Erythroblast (primary cell): Measurements from ENCODE around the gene MED16.

Experiments
- DNase-seq, 2 experiments: peaks; one replicate each; lab custom pipeline; 2025; lab: John Stamatoyannopoulos, UW
- GATA1 ChIP-seq: IDR thresholded peaks from 2 replicates; pipeline ENCODE4 v1.6.1; 2011; ENCODE audit warnings: low read depth, mild to moderate bottlenecking, control low read depth, low read length, moderate library complexity
- POLR2A ChIP-seq: IDR thresholded peaks from 2 replicates; pipeline ENCODE4 v1.6.1; 2011; ENCODE audit warnings: mild to moderate bottlenecking, low read length

The MED16 gene

DNA sequence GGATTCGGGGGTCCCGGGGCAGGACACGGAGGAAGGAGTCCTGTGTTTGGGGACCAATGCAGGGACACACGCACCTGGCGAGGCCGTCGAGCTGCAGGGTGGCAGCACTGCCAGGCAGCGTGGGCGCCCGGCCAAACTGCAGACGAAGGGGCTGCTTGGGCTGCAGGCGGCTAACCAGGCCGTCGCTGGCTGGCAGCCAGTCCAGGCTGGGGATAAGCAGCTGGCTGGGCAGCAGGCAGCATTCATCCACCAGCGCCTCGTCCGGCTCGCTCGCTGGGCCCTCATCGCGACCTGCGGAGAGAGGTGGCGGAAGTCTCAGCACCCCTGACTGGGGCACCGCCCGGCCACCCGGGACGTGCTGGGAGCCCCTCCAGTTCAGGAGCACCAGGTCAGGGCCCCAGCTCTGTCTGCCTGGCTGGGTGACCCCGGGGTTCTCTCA lies 22.0 kb downstream of the MED16 start:
- TF ChIP-seq GATA1 (no peak), POLR2A (no peak)
- DNase-seq: no peak

GRCh38 chr19:870314-870713 lies 22.7 kb downstream of the MED16 start:
- TF ChIP-seq POLR2A (no peak), GATA1 (no peak)
- no peak for DNase-seq

GRCh38 chr19:869245-870177 lies 23.5 kb downstream of the MED16 start:
- no peak for TF ChIP-seq GATA1
- no peak for TF ChIP-seq POLR2A
- DNase-seq: no peak

DNA sequence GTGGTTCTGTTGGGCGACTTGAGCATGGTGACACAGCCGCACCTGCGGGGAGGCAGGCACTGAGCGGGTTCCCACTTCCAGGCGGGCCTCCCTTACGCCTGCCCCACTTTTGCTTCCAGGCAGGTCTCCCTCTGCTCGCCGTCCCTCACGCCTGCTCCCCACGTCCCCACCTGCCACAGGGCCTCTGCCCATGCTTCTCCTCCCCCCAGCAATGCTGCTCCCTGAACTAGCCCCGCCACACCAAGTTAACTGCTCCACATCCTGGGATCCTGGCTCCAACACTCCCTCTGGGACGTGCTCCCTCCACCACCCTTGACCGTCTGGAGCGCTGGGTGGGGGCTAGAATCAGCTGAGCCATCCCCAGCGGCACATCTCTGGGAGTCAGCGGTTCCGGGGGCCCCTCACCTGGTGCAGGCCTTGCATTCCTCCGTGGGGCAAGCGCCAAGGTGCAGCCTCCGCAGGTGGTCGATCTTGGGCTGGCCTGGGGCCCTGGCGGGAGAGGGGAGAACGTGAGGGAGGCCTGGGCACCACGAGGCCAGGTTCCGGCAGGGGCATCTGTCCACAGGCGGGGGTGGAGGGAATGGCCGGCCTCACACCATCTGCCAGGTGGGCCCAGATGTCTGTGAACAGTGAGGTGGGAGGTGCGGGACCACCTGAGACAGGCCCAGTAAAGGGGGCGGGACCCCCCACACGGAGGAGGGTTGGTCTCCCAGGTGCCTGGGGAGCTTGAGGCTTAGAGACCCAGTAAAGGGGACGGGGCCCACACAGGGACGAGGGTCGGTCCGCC lies 24.3 kb downstream of the MED16 start:
- TF ChIP-seq POLR2A (no peak), GATA1 (no peak)
- no peak for DNase-seq

DNA sequence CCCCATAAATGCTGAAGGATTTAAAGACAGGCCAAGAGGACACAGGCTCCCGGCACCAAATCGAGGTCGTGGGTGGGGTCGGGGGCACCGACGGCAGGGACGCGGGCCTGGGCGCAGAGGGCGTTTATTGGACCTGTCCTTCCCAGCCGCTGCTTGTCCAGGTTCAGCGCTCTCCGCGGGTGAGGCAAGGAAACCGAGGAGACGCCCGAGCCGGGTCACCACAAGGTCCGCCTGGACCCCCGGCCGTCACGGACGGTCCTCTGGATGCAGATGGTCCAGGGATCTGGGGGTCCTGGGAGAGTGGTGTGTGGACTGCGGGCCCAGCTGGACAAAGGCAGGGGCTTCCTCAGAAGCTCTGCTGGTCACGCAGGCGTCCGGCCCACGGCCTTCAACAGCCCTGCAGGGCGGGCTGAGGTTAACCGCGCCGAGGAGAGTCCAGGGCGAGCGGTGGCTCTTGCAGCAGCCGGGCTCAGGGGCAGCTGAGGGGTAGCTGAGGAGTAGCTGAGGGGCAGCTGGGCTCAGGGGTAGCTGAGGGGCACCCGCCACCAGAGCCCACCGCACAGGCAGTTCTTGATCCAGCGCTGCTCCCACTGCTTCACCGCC lies 25.0 kb downstream of the MED16 start:
- DNase-seq: no peak

DNA sequence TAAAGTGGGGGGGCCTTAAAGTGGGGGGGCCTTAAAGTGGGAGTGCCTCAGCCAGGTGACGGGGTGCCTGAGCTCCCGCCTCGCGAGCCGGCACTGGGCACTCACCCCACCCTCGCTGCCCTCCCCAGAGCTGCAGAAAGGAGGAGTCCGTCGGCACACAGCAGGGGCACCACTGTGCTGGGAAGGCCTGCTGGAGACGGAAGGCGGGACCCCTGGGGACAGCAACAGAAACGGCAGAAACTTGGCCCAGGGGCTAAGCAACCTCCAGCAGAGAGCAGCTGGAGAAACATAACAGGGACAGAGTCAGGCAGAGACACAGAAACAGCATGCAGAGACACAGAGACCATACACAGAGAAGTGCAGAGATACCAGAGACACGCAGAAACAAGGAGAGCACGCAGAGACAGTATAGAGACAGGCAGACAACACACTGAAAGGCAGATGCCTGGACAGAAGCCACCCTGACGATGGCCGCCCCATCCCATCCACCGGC lies 25.6 kb downstream of the MED16 start:
- DNase-seq: no peak

More for the DNA sequence above, 25.0 kb downstream of the MED16 start:
- TF ChIP-seq GATA1 (no peak), POLR2A (no peak)

DNA sequence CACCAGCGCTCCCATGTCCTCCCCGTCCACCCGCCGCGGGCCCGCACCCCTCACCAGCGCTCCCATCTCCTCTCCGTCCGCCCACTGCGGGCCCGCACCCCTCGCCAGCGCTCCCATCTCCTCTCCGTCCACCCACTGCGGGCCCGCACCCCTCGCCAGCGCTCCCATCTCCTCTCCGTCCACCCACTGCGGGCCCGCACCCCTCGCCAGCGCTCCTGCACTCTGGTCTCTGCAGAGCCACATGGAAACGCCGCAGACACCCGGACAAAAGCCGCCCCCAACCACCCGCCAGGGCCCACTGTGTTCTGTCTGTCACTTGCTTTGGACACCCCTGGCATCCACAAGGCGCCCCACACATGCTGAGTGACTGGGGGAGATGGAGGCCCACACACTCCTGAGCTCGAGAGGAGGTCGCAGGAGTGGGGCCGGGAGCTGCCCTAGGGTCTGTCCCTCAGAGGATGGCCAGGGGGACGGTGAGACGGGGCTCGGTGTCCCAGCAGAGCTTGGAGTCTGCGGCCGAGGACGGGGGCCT lies 26.2 kb downstream of the MED16 start:
- no peak for DNase-seq
- no peak for TF ChIP-seq POLR2A
- TF ChIP-seq GATA1: no peak

More for the DNA sequence above, 25.6 kb downstream of the MED16 start:
- TF ChIP-seq POLR2A: no peak
- TF ChIP-seq GATA1: no peak

GRCh38 chr19:863315-863620 lies 29.7 kb downstream of the MED16 start:
- no peak for DNase-seq
- TF ChIP-seq POLR2A: no peak
- no peak for TF ChIP-seq GATA1

DNA sequence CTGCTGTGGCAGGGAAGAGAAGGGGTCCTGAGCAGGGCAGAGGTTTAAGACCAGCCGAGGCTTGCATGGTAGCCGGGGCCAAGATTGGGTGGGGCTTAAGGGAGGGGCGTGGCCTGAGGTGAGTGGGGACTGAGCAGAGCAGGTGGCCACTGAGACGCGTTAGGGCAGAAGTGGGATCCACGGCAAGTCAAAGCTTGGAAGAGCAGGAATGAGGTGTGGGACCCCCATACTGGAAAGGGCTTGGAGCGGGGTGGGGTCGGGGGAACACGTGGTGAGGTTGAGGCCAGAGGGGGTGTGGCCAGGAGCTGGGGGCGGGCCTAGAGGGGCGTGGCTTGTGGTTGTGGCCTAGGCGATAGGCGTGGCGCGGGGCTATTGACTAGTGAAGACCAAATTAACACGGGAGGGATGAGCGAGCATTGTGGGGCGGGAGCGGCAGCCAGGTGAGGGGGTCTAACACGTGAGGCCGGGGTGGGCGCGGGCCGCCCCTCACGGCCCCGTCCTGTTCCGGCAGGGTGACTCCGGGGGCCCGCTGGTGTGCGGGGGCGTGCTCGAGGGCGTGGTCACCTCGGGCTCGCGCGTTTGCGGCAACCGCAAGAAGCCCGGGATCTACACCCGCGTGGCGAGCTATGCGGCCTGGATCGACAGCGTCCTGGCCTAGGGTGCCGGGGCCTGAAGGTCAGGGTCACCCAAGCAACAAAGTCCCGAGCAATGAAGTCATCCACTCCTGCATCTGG lies 30.2 kb downstream of the MED16 start:
- TF ChIP-seq POLR2A (no peak), GATA1 (no peak)
- peak; percentile 85 to 87 for DNase-seq

- DNase-seq: peak; percentile 80 to 86
- TF ChIP-seq POLR2A (no peak), GATA1 (no peak)
Observed at GRCh38 chr19:861756-862580, 31.0 kb downstream of the MED16 start.

GRCh38 chr19:861141-861755 lies 31.7 kb downstream of the MED16 start:
- no peak for TF ChIP-seq GATA1
- no peak for TF ChIP-seq POLR2A
- DNase-seq: no peak
